ENCODE results near the gene AQP3. TPM values are rescaled to one million over a fixed set of nuclear protein-coding genes. Genes with fewer than 3 reads are reported as not detected.

The AQP3 gene
- total and polyA plus RNA-seq, 2 of the 13 experiments (the other 11 are each of a cell fraction or from before 2014, with no cell fraction given): 1.4 to 5.5 TPM

DNA sequence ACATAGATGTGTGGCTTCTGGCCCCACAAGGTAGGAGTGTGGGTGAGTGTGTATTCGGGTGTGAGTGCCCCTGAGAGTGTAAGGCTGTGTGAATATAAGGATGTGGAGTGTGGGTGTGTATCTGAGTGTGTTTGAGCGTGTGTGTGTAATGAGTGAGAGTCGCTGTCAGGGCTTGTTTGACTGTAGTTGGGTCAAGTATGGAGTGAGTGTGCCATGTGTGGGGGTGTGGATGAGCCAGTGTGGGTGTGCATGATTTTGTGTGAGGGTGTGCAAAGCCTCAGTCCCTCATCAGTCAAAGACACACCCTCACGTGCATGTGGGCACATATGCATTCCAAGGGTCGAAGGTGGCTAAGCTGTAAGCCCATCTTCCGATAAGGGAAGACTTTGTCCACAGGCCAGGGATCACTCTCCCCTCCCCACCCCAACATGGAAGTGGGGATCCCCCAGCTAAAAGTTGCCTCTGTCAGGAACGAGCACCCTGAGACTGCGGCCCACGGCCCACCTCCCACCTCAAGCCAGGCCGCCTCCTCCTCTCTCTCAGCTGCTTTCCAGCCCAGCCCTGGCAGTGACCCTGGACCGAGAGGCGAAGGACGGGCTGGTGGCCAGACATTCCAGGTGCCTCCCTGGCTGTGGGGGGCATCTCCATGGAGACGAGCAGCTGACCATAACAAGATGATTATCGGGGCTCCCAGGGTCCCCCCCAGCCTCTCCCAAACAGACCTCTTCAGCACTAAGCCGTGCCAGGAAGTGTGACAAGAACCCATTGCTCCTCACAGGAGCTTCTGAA is 12.9 kb downstream of the AQP3 start (continued):
- TF ChIP-seq ZNF816 (CRISPR knock-in tag; IDR thresholded peaks at IDR 0.05; ENCODE audit: borderline replicate concordance) (no peak), ZBTB42 (CRISPR knock-in tag; IDR thresholded peaks at IDR 0.05) (no peak), ZNF24 (IDR thresholded peaks at IDR 0.05) (no peak), SMARCC2 (IDR thresholded peaks at IDR 0.05) (no peak), YY1 (IDR thresholded peaks at IDR 0.05; ENCODE audit: insufficient read depth, insufficient replicate concordance, low read depth, low read length) (no peak), SRSF4 (IDR thresholded peaks at IDR 0.05; ENCODE audit: low read depth, low read length, poor library complexity, severe bottlenecking) (no peak), SP4 (CRISPR knock-in tag; IDR thresholded peaks at IDR 0.05) (no peak)
- TF ChIP-seq, protein P1, sequence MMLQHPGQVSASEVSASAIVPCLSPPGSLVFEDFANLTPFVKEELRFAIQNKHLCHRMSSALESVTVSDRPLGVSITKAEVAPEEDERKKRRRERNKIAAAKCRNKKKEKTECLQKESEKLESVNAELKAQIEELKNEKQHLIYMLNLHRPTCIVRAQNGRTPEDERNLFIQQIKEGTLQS (CRISPR knock-in tag; IDR thresholded peaks at IDR 0.05): no peak

DNA sequence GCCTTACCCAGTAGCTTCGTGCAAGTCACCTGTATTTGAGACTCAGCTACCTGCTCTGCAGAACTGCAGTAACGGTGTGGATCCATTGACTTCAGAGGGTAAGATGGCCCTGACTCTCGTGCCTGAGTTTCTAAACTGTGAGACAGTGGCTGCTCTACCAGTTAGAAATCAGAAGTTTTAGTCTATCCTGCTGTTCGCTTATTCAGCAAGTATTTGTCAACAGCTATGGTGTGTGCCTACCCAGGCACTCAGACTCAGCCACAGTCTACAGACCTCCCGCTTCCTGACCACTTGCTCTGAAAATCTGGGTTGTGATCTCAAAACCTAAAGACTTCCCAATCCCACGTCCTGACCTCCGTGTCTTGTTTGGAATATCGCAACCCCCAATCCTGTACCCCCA is 13.5 kb downstream of the AQP3 start:
- POLR2A ChIA-PET: no interaction called here
- H3K9me3 ChIP-seq (ENCODE audit: low read length): no peaks in the 10 kb centered on the region
- CTCF ChIA-PET (ENCODE audit: low intra/inter-chr PET ratio, low total read pairs): no interaction called here
- no peak overlapping the region for H3K4me2 ChIP-seq (ENCODE audit: low read depth, low read length)
- peaks cover 30% of the 10 kb centered on the region for H3K4me1 ChIP-seq (ENCODE audit: insufficient read depth, low read length)
- peak; percentile 15 to 24; a peak in 1 of 4 replicates for TF ChIP-seq MAFK (conservative IDR thresholded peaks at IDR 0.05 in 1 of 2, IDR thresholded peaks at IDR 0.05 in 1 of 2; ENCODE audit: low read length in 2 of 2)
- TF ChIP-seq KDM4B (CRISPR knock-in tag; IDR thresholded peaks at IDR 0.05): no peak
- no peak overlapping the region for H3K27ac ChIP-seq (ENCODE audit: extremely low read length, insufficient read depth, low read length)
- in situ Hi-C loops (cut with HindIII; ENCODE audit: extremely low pct_ligation_motif_present, low pct_unique_long_range_greater_than_20kb) (no loop called here), intact Hi-C loops (cut with micrococcal nuclease; ENCODE audit: unreplicated experiment) (no loop called here)
- no peak overlapping the region for H3K9ac ChIP-seq (ENCODE audit: insufficient read depth, low read depth, low read length)
- H3K4me3 ChIP-seq (replicated peaks in 1 of 3; ENCODE audit: insufficient read depth in 1 of 3, low read depth in 2 of 3, low read length in 3 of 3): no peak overlapping the region
- no peaks in the 10 kb centered on the region for H3K36me3 ChIP-seq (replicated peaks in 1 of 2; ENCODE audit: control insufficient read depth in 1 of 2, insufficient read depth in 2 of 2, low read length in 2 of 2)
- ATAC-seq: no peak
- H2AFZ ChIP-seq (ENCODE audit: low read length): no peak overlapping the region
- BruUV-seq (replicated peaks): no TSS peak
- H3K79me2 ChIP-seq (ENCODE audit: insufficient read depth, low read length): no peaks in the 10 kb centered on the region
- WGBS (ENCODE audit: low lambda C conversion rate): 49% methylated on average over 7 of the region's 8 CpGs
- no peak for FAIRE-seq
- H3K27me3 ChIP-seq (ENCODE audit: control insufficient read depth in 1 of 2, insufficient read depth in 2 of 2, low read length in 2 of 2): peaks cover 5 to 34% of the 10 kb centered on the region in 2 experiments; a peak in 3 of 5 replicates
- DNase-seq (ENCODE audit: low spot score): no peak
- H4K20me1 ChIP-seq (ENCODE audit: insufficient read depth, low read length): no peaks in the 10 kb centered on the region

Measured in HepG2 (cell line).